Endodermal cell (in vitro differentiated cells): ENCODE measurements around the gene NAV2. TPM values are rescaled to one million over a fixed set of nuclear protein-coding genes. Genes with fewer than 3 reads are reported as not detected.

ENCODE experiments used
- DNase-seq: peaks from one replicate; pipeline ENCODE4 v3.0.0-alpha.2; 2017
- H3K27ac ChIP-seq: 2 replicates; pipeline ENCODE4 v1.5.1; 2013; ENCODE audit warnings: mild to moderate bottlenecking, low read depth, low read length, moderate library complexity
- H3K27me3 ChIP-seq: 2 replicates; pipeline ENCODE4 v1.6.1; 2013; ENCODE audit warnings: mild to moderate bottlenecking, low read length, moderate library complexity; ENCODE audit not compliant: insufficient read depth, control insufficient read depth, poor library complexity, severe bottlenecking
- H3K36me3 ChIP-seq: 2 replicates; pipeline ENCODE4 v1.7.0; 2013; ENCODE audit warnings: mild to moderate bottlenecking, low read length, moderate library complexity; ENCODE audit not compliant: control insufficient read depth, insufficient read depth
- H3K4me1 ChIP-seq: one replicate; pipeline ENCODE4 v1.7.0; 2013; ENCODE audit warnings: low read length; ENCODE audit not compliant: control insufficient read depth, insufficient read depth
- H3K4me3 ChIP-seq: 2 replicates; pipeline ENCODE4 v1.5.1; 2013; ENCODE audit warnings: mild to moderate bottlenecking, low read length, moderate library complexity
- H3K9ac ChIP-seq: 2 replicates; pipeline ENCODE4 v1.6.1; 2013; ENCODE audit warnings: mild to moderate bottlenecking, low read length, moderate library complexity; ENCODE audit not compliant: poor library complexity, severe bottlenecking; ENCODE audit errors: extremely low read depth
- H3K9me3 ChIP-seq: 2 replicates; pipeline ENCODE4 v1.6.1; 2013; ENCODE audit warnings: mild to moderate bottlenecking, low read length, moderate library complexity; ENCODE audit not compliant: control insufficient read depth
- H3K27ac Mint-ChIP-seq: 2 replicates; pipeline ENCODE4 v1.8.0; 2020; ENCODE audit warnings: mixed read lengths
- H3K27me3 Mint-ChIP-seq: 2 replicates; pipeline ENCODE4 v1.8.0; 2021; ENCODE audit warnings: mild to moderate bottlenecking, mixed read lengths; ENCODE audit not compliant: insufficient read depth
- H3K36me3 Mint-ChIP-seq: 2 replicates; pipeline ENCODE4 v1.8.0; 2020; ENCODE audit warnings: low read depth, mixed read lengths
- H3K4me1 Mint-ChIP-seq: 2 replicates; pipeline ENCODE4 v1.8.0; 2020; ENCODE audit warnings: mixed read lengths
- H3K4me3 Mint-ChIP-seq: 2 replicates; pipeline ENCODE4 v1.8.0; 2020; ENCODE audit warnings: mild to moderate bottlenecking, moderate library complexity, mixed read lengths
- H3K9me3 Mint-ChIP-seq: 2 replicates; pipeline ENCODE4 v1.8.0; 2020; ENCODE audit warnings: mild to moderate bottlenecking, mixed read lengths
- WGBS, 2 experiments: methylation state at CpG; one replicate each; pipeline versions ENCODE4 v1.1.5 to v1.1.7; 2013; ENCODE audit warnings: missing lambda C conversion rate in 2 of 2, mixed read lengths in 1 of 2; ENCODE audit not compliant: insufficient coverage in 1 of 2, insufficient read length in 1 of 2; 5-methylcytosine and 5-hydroxymethylcytosine counted together
- total RNA-seq, 2 donors: library from RNA; stranded (reverse); fragmentation: NEBNext Ultra II Directional in 1 of 2; extraction: Animal tissue kit (Norgen Biotek cat#: 25700) in 1 of 2; gene quantifications; 2 replicates in 1 of 2; 3 replicates in 1 of 2; pipeline ENCODE4 v1.2.1, GENCODE V29; 2021
- TF ChIP-seq, protein P1 (sequence below): fragments of 200-600 bp; sonication (generic); conservative IDR thresholded peaks from 2 replicates; pipeline ENCODE4 v1.5.0; 2021; ENCODE audit warnings: antibody characterized with exemption, mild to moderate bottlenecking

Gene NAV2
- total RNA-seq, 2 donors from 2014 or later = 37.1 to 42.4 TPM

DNA sequence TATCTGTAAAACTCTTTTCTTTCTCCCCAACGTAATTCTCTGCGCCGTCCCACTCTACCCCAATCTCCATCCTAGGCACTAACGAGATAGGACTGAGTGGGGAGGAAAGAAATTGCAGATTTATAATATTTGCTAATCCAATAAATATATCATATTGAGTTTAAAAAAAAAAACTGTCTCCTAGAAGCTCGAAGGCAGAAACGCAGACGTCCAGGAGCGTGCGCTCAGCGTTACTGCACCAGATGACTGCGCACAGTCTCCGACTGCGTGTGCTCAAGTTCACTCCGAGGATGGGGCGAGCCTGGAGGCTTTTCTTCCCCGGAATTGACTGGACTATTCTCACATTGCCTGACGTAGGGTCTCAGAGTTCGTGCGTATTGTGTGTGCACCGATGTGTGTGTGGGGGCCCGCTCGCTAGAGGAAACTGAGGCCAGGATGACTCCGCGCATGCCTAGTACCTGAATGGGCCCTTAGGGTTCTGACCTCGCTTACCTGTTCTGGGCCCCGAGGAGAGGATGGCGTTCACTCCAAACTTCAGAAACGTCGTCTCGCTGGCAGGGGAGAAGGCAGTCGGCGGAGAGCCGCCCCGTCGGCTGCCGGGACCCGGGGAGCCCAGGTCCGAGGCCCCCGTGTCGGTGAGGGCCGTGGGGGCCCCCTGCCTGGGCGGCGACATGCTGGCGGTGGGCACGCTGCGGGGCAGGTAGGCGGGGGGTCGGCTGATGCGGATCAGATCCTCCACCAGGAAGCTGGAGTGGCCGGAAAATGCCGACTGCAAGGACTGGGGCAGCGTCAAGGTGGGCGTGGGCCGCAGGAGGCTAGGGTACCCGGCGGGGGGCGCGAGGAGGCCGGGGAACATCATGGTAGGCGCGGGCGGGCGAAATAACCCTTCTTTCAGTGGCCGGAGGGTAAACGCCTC is 447.1 kb downstream of the NAV2 start:
- Mint-ChIP-seq H3K27me3 (peaks cover 100% of the 10 kb centered on the region), H3K4me1 (peaks cover 38% of the 10 kb centered on the region), H3K9me3 (peaks cover 2% of the 10 kb centered on the region), H3K27ac (no peak overlapping the region), H3K36me3 (no peaks in the 10 kb centered on the region), H3K4me3 (no peak overlapping the region)
- peak; percentile 71 for DNase-seq
- Histone ChIP-seq H3K4me1 (peaks cover 3% of the 10 kb centered on the region), H3K4me3 (no peak overlapping the region), H3K27ac (no peak overlapping the region), H3K36me3 (no peaks in the 10 kb centered on the region), H3K9me3 (no peaks in the 10 kb centered on the region), H3K9ac (no peak overlapping the region), H3K27me3 (peaks cover 100% of the 10 kb centered on the region)
- 3 to 6% methylated on average over 29 to 62 of the region's 65 CpGs for WGBS, 2 experiments
- TF ChIP-seq, protein P1, sequence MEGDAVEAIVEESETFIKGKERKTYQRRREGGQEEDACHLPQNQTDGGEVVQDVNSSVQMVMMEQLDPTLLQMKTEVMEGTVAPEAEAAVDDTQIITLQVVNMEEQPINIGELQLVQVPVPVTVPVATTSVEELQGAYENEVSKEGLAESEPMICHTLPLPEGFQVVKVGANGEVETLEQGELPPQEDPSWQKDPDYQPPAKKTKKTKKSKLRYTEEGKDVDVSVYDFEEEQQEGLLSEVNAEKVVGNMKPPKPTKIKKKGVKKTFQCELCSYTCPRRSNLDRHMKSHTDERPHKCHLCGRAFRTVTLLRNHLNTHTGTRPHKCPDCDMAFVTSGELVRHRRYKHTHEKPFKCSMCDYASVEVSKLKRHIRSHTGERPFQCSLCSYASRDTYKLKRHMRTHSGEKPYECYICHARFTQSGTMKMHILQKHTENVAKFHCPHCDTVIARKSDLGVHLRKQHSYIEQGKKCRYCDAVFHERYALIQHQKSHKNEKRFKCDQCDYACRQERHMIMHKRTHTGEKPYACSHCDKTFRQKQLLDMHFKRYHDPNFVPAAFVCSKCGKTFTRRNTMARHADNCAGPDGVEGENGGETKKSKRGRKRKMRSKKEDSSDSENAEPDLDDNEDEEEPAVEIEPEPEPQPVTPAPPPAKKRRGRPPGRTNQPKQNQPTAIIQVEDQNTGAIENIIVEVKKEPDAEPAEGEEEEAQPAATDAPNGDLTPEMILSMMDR = no peak

DNA sequence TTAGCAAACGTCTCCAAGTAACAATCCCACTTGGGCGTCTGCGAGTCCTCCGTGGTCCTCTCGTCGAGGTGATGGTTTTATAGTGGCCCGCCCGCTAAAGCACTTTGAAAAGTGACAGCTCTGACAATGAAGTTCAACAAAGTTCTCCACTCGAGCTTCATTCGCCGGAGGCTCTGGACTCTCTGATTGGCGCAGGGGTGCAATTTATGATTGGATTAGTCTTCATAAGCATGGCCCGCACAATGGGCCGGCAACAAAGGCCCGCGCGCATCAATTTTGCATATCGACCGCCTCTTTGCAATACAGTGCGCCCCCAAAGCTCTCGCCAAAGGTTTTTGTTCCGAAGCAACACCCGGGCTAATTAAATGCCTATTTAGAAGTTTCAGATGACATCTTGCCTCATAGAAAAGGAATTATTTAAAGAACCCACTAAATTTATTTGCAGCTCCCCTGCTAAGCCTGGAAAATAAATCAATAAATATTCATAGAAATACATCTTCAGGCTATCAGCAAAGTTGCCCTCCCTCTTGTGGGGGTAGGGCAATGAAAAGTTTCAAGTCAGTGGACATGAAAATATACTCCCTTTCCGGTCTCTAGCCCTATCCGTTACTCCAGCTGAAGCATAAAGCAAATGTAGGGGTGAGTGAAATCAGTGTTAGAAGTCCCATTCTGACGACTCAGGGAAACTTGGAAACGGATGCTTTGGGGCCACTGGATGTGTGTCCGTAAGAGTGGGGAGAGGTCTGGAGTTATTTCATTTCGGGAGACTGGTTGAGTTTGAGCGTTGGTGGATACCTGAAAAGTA is 448.0 kb downstream of the NAV2 start, which contains the start of gene DBX1:
Gene DBX1 (minus strand): TSS at position 51 of the 805 bp plus-strand sequence. CDS start 151 bp downstream, outside the sequence.
- no peak within 1 kb of the TSS for H3K27ac ChIP-seq
- H3K27me3 Mint-ChIP-seq = peaks cover 100% of the 10 kb centered on the region
- 1 to 4% methylated on average over 18 to 30 of the region's 30 CpGs for WGBS, 2 experiments
- no peaks in the 10 kb centered on the region for H3K9me3 ChIP-seq
- H3K27ac Mint-ChIP-seq = no peak within 1 kb of the TSS
- no peaks in the 10 kb centered on the region for H3K36me3 Mint-ChIP-seq
- DNase-seq = no peak
- peaks cover 3% of the 10 kb centered on the region for H3K4me1 ChIP-seq
- H3K4me1 Mint-ChIP-seq = peaks cover 38% of the 10 kb centered on the region
- H3K9me3 Mint-ChIP-seq = peaks cover 2% of the 10 kb centered on the region
- H3K4me3 Mint-ChIP-seq = no peak within 1 kb of the TSS
- TF ChIP-seq, protein P1 = no peak
- no peak within 1 kb of the TSS for H3K9ac ChIP-seq
- H3K4me3 ChIP-seq = no peak within 1 kb of the TSS
- peaks cover 100% of the 10 kb centered on the region for H3K27me3 ChIP-seq
- H3K36me3 ChIP-seq = no peaks in the 10 kb centered on the region

DNA sequence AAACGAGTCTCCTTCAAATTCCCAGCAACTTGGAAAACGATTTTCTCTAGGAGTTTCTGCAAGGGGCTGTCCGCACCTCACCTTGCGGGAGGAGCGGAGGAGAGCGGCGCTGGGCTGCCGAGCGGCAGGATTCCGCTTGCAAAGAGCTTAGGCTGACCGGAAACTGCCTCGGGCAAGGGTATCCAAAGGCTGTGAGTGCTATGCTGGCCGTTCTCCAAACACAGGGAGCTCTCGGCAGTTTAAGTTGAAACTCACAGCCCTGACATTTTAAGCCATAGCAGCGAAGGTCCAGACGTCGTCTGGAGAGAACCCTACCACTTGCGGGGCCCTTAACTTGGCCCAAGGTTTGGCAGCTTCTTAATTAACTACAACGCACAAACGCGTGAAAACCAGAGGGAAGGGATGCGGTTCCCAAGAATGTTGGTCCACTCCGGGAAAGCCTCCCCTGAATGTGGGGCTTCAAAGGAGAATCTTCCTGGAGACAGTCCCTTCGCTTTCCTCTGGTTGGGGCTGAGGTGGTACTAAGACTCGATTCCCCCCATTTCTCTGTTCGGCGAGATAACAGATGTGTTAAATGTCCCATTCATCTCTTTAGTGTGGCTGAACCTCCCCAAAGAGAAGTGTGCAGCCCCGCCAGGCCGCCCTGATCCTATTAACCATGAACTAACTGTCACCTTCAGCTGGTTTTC is 448.7 kb downstream of the NAV2 start:
- H3K9me3 ChIP-seq = no peaks in the 10 kb centered on the region
- TF ChIP-seq, protein P1 = no peak
- no peak overlapping the region for H3K4me3 ChIP-seq
- H3K27me3 Mint-ChIP-seq = peaks cover 100% of the 10 kb centered on the region
- H3K4me1 ChIP-seq = peaks cover 3% of the 10 kb centered on the region
- H3K27me3 ChIP-seq = peaks cover 100% of the 10 kb centered on the region
- H3K36me3 ChIP-seq = no peaks in the 10 kb centered on the region
- H3K27ac Mint-ChIP-seq = no peak overlapping the region
- peaks cover 33% of the 10 kb centered on the region for H3K4me1 Mint-ChIP-seq
- no peak overlapping the region for H3K9ac ChIP-seq
- peaks cover 4% of the 10 kb centered on the region for H3K9me3 Mint-ChIP-seq
- 0 to 1% methylated on average over 23 to 29 of the region's 29 CpGs for WGBS, 2 experiments
- H3K27ac ChIP-seq = no peak overlapping the region
- no peak overlapping the region for H3K4me3 Mint-ChIP-seq
- peak; percentile 82 for DNase-seq
- no peaks in the 10 kb centered on the region for H3K36me3 Mint-ChIP-seq
